ENCODE results near the gene TMEM164. TPM values are rescaled to one million over a fixed set of nuclear protein-coding genes. Genes with fewer than 3 reads are reported as not detected.
A peak's percentile ranks its signal among the peaks of the same experiment; 100 is the strongest.

The TMEM164 gene
- total RNA-seq, 1 donor from 2014 or later = 8.4 TPM

- no peak overlapping the region for H3K4me3 ChIP-seq (ENCODE audit: low read depth, low read length)
- TF ChIP-seq CTCF (conservative IDR thresholded peaks at IDR 0.05; ENCODE audit: low read depth, low read length) = no peak
- no peak for DNase-seq (ENCODE audit: low read depth)
These were observed 156.3 kb downstream of the TMEM164 start for GRCh38 chrX:110159235-110159634.

- H3K4me3 ChIP-seq (ENCODE audit: low read depth, low read length) = no peak overlapping the region
- TF ChIP-seq CTCF (conservative IDR thresholded peaks at IDR 0.05; ENCODE audit: low read depth, low read length) = no peak
- no peak for DNase-seq (ENCODE audit: low read depth)
These were observed 157.0 kb downstream of the TMEM164 start for GRCh38 chrX:110159865-110160264.

- DNase-seq (ENCODE audit: low read depth) = no peak
- no peak for TF ChIP-seq CTCF (conservative IDR thresholded peaks at IDR 0.05; ENCODE audit: low read depth, low read length)
- no peak overlapping the region for H3K4me3 ChIP-seq (ENCODE audit: low read depth, low read length)
These were observed 158.4 kb downstream of the TMEM164 start for GRCh38 chrX:110161361-110161686.

GRCh38 chrX:110162131-110162530 is 159.2 kb downstream of the TMEM164 start:
- DNase-seq (ENCODE audit: low read depth) = no peak
- TF ChIP-seq CTCF (conservative IDR thresholded peaks at IDR 0.05; ENCODE audit: low read depth, low read length) = no peak
- no peak overlapping the region for H3K4me3 ChIP-seq (ENCODE audit: low read depth, low read length)

- TF ChIP-seq CTCF (conservative IDR thresholded peaks at IDR 0.05; ENCODE audit: low read depth, low read length) = no peak
- no peak overlapping the region for H3K4me3 ChIP-seq (ENCODE audit: low read depth, low read length)
- DNase-seq (ENCODE audit: low read depth) = no peak
These were observed 160.0 kb downstream of the TMEM164 start for GRCh38 chrX:110162867-110163266.

GRCh38 chrX:110163488-110163887 is 160.6 kb downstream of the TMEM164 start:
- no peak overlapping the region for H3K4me3 ChIP-seq (ENCODE audit: low read depth, low read length)
- no peak for TF ChIP-seq CTCF (conservative IDR thresholded peaks at IDR 0.05; ENCODE audit: low read depth, low read length)
- no peak for DNase-seq (ENCODE audit: low read depth)

GRCh38 chrX:110167952-110168451 is 165.1 kb downstream of the TMEM164 start:
- TF ChIP-seq CTCF (conservative IDR thresholded peaks at IDR 0.05; ENCODE audit: low read depth, low read length) = peak; percentile 60
- no peak overlapping the region for H3K4me3 ChIP-seq (ENCODE audit: low read depth, low read length)
- DNase-seq (ENCODE audit: low read depth) = no peak
